Measurements from ENCODE around the gene FKBP2.
"Not testable (repeated sequence)": the region's sequence is repeated elsewhere in the genome, so short reads cannot be mapped to it uniquely, and the experiment has no call there.

Gene FKBP2

GRCh38 chr11:64244966-64245365 lies 4.1 kb downstream of the FKBP2 start:
- Histone ChIP-seq H3K27ac (replicated peaks) (peak overlapping the region; percentile 93), H3K4me3 (replicated peaks; ENCODE audit: insufficient read depth, low read length) (peak overlapping the region; percentile 81), H3K27me3 (ENCODE audit: insufficient read depth, poor library complexity, severe bottlenecking) (no peaks in the 10 kb centered on the region)
- DNase-seq (ENCODE audit: low read depth in 1 of 2, low spot score in 1 of 2), result no peak
- TF ChIP-seq SPI1 (IDR thresholded peaks at IDR 0.05; ENCODE audit: borderline replicate concordance, low read depth) (no peak), GABPA (IDR thresholded peaks at IDR 0.05; ENCODE audit: low read depth) (no peak), REST (IDR thresholded peaks at IDR 0.05; ENCODE audit: insufficient replicate concordance, low read depth) (no peak), POLR2AphosphoS5 (IDR thresholded peaks at IDR 0.05; ENCODE audit: low read depth) (no peak)
- TF ChIP-seq, protein P1, sequence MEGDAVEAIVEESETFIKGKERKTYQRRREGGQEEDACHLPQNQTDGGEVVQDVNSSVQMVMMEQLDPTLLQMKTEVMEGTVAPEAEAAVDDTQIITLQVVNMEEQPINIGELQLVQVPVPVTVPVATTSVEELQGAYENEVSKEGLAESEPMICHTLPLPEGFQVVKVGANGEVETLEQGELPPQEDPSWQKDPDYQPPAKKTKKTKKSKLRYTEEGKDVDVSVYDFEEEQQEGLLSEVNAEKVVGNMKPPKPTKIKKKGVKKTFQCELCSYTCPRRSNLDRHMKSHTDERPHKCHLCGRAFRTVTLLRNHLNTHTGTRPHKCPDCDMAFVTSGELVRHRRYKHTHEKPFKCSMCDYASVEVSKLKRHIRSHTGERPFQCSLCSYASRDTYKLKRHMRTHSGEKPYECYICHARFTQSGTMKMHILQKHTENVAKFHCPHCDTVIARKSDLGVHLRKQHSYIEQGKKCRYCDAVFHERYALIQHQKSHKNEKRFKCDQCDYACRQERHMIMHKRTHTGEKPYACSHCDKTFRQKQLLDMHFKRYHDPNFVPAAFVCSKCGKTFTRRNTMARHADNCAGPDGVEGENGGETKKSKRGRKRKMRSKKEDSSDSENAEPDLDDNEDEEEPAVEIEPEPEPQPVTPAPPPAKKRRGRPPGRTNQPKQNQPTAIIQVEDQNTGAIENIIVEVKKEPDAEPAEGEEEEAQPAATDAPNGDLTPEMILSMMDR (IDR thresholded peaks at IDR 0.05; ENCODE audit: insufficient read depth, low read length), result no peak

DNA sequence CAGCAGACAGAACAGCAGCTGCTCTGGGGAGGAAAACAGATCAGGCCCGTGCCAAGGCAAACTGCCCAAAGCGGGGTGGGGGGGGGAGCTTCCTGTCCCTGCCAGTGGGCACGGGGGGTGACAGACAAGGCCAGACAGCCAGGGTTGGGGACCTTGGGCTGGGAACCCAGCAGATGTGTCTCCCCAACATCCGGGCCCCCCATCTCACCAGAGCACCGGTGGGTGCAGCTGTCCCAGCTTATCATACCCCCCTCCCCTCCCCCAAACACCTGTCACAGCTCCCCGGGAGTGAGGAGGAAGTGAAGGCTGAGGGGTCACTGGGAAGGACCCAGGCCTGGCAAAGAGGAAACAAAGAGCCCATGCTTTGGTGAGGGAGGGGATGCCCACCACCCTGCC lies 4.5 kb downstream of the FKBP2 start:
- peak in 1 of 2 experiments; percentile 52 for DNase-seq (ENCODE audit: low read depth in 1 of 2, low spot score in 1 of 2)
- Histone ChIP-seq H3K4me3 (replicated peaks; ENCODE audit: insufficient read depth, low read length) (peak overlapping the region; percentile 81), H3K27ac (replicated peaks) (peak overlapping the region; percentile 93), H3K27me3 (ENCODE audit: insufficient read depth, poor library complexity, severe bottlenecking) (no peaks in the 10 kb centered on the region)
- TF ChIP-seq GABPA (IDR thresholded peaks at IDR 0.05; ENCODE audit: low read depth) (no peak), SPI1 (IDR thresholded peaks at IDR 0.05; ENCODE audit: borderline replicate concordance, low read depth) (peak; percentile 61; the same call in 1 of the 2 replicates), POLR2AphosphoS5 (IDR thresholded peaks at IDR 0.05; ENCODE audit: low read depth) (peak; percentile 43; the same call in 1 of the 2 replicates), REST (IDR thresholded peaks at IDR 0.05; ENCODE audit: insufficient replicate concordance, low read depth) (no peak)
- TF ChIP-seq, protein P1 (IDR thresholded peaks at IDR 0.05; ENCODE audit: insufficient read depth, low read length), result no peak

DNA sequence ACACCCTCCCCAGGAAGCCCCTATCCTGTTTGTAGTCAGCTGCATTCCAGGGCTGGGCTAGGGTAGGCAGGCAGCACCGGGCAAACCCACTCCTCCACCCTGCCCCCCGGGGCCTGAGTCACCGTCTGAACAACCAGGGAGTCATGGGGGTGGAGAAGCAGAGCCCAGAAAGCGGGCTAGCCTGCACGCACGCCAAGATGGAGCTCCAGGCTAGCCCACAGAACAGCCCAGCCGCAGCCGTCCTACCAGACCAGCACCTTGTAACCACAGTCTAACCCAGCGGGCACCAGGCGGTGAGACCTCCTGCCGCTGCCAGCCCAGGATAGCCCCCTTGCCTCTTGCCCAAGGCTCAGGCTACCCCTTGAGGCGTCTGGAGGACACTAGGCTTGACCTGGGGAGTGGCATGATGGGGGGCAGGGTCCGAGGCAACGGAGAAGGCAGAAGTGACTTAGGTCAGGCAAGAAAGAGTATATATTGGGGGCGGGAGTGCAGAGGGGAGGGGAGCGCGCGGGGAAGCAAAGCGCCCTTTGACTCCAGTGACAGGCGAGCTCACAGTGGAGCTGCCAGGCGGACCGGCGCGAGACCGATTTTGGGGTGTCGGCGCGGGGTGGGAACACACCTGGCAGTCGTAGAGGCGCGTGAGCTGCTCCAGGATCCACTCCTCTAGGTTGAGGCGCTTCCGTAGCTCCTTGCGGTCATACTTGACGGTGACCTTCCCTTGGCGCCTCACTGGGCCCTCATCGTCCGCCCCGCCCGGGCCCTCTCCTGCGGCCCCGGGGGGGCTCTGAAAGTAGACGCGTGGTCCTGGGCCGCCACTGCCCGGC lies 5.1 kb downstream of the FKBP2 start:
- H3K27ac ChIP-seq (replicated peaks), result peak overlapping the region; percentile 93
- H3K4me3 ChIP-seq (replicated peaks; ENCODE audit: insufficient read depth, low read length), result peak overlapping the region; percentile 81
- H3K27me3 ChIP-seq (ENCODE audit: insufficient read depth, poor library complexity, severe bottlenecking), result no peaks in the 10 kb centered on the region
- peak in 1 of 2 experiments; percentile 75 for DNase-seq (ENCODE audit: low read depth in 1 of 2, low spot score in 1 of 2)
- TF ChIP-seq, protein P1 (IDR thresholded peaks at IDR 0.05; ENCODE audit: insufficient read depth, low read length), result no peak
- TF ChIP-seq POLR2AphosphoS5 (IDR thresholded peaks at IDR 0.05; ENCODE audit: low read depth), result peak; percentile 42; the same call in 1 of the 2 replicates

DNA sequence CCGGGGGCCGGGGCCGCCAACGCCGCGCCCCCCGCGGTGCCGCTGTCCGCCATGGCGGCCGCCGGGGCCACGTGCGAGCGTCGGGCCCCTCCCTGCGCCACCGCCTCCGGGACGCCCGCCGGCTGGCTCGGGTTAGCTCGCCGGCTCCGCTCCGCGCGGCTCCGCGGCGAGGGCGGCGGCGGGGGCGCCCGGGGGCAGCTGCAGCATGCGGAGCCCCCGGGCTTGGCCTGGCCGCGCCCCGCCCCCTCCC lies 5.7 kb downstream of the FKBP2 start:
- H3K27me3 ChIP-seq (ENCODE audit: insufficient read depth, poor library complexity, severe bottlenecking); DNase-seq (ENCODE audit: low read depth in 1 of 2, low spot score in 1 of 2): not testable (repeated sequence)
- peak overlapping the region; percentile 93 for H3K27ac ChIP-seq (replicated peaks)
- H3K4me3 ChIP-seq (replicated peaks; ENCODE audit: insufficient read depth, low read length), result peak overlapping the region; percentile 81
